GM18861 (cell line): Measurements from ENCODE around the gene ANKRD30B.
"Not testable (repeated sequence)": the region's sequence is repeated elsewhere in the genome, so short reads cannot be mapped to it uniquely, and the experiment has no call there.

Experiments
- ATAC-seq: cut with Tn5 transposase; IDR thresholded peaks from one replicate; pipeline ENCODE4 v1.9.1; 2021; ENCODE audit not compliant: unreplicated experiment

ANKRD30B gene, protein sequence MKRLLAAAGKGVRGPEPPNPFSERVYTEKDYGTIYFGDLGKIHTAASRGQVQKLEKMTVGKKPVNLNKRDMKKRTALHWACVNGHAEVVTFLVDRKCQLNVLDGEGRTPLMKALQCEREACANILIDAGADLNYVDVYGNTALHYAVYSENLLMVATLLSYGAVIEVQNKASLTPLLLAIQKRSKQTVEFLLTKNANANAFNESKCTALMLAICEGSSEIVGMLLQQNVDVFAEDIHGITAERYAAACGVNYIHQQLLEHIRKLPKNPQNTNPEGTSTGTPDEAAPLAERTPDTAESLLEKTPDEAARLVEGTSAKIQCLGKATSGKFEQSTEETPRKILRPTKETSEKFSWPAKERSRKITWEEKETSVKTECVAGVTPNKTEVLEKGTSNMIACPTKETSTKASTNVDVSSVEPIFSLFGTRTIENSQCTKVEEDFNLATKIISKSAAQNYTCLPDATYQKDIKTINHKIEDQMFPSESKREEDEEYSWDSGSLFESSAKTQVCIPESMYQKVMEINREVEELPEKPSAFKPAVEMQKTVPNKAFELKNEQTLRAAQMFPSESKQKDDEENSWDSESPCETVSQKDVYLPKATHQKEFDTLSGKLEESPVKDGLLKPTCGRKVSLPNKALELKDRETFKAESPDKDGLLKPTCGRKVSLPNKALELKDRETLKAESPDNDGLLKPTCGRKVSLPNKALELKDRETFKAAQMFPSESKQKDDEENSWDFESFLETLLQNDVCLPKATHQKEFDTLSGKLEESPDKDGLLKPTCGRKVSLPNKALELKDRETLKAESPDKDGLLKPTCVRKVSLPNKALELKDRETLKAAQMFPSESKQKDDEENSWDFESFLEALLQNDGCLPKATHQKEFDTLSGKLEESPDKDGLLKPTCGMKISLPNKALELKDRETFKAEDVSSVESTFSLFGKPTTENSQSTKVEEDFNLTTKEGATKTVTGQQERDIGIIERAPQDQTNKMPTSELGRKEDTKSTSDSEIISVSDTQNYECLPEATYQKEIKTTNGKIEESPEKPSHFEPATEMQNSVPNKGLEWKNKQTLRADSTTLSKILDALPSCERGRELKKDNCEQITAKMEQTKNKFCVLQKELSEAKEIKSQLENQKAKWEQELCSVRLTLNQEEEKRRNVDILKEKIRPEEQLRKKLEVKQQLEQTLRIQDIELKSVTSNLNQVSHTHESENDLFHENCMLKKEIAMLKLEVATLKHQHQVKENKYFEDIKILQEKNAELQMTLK (N-terminal part only)

GRCh38 chr18:14747513-14748474 is at the start of gene ANKRD30B:
TSS of gene ANKRD30B (plus strand) at chr18:14748172. CDS start at chr18:14748420, 248 bp downstream.
- no peak for ATAC-seq

- ATAC-seq: not testable (repeated sequence)
These were observed 46.5 kb upstream of the ANKRD30B start for GRCh38 chr18:14701286-14702040.

- ATAC-seq: not testable (repeated sequence)
These were observed 38.2 kb upstream of the ANKRD30B start for GRCh38 chr18:14709761-14710160.

DNA sequence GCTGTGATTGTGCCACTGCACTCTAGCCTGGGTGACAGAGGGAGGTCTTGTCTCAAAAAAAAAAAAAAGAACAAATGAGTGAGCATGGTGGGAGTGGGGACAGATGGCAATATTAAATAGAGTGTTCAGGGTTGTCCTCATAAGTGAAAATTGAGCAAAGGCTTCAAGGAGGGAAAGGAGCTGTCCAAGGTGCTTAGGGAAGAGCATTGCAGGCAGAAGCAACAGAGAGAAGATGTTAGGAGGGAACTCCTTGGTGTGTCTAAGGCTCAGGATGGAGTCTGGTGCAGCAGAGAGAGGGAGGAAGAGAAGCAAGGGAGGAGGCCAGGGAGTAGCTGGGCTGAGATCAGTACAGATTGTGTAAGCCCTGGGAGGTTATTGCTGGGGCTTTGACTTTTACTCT is 26.4 kb upstream of the ANKRD30B start:
- ATAC-seq: not testable (repeated sequence)

DNA sequence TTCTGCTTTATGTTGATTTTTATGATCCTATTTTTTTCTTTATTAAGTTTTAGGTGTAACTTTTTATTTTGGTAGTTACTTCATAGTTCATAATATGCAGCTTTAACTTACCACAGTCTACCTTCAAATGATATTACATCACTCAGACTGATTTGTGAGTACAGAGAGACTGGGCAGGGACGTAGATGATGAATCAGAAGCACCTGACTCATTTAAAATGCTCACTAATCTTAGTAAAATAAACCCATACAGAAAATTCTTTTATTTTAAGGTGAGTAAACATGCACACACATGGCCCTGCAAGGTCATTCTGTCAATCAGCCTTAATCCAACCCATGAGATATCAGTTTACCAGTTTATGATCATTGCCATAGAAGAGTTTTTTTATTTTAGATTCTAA is 8.9 kb upstream of the ANKRD30B start:
- ATAC-seq: not testable (repeated sequence)

DNA sequence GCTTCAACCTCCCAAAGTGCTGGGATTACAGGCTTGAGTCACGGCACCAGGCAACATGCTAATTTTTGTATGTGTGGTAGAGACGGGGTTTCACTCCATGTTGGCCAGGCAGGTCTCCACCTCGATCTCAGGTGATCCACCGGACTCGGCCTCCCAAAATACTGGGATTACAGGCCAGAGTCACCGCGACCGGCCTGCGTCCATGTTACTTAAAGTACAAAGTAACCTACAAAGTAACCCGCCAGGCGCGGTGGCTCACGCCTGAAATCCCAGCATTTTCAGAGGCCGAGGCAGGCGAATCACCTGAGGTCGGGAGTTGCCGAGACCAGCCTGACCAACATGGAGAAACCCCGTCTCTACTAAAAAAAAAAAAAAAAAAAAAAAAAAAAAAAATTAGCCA is 1.1 kb upstream of the ANKRD30B start:
- ATAC-seq: no peak

DNA sequence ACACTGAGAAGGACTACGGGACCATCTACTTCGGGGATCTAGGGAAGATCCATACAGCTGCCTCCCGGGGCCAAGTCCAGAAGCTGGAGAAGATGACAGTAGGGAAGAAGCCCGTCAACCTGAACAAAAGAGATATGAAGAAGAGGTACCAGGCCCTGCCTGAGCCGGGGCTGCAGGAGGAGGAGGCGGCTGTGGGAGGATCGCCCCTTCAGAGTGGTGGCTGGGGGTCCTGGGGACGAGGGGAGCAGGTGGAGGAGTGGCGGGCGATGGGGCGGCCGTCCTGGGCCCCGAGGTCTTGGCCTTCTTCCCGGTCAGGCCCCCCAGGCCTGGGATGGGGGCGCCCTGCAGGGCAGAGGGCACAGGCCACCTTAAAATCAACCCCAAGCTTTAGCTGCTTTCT is 524 bp downstream of the ANKRD30B start:
- ATAC-seq: no peak

GRCh38 chr18:14763566-14763965 is 15.6 kb downstream of the ANKRD30B start:
- not testable (repeated sequence) for ATAC-seq

GRCh38 chr18:14767474-14767873 is 19.5 kb downstream of the ANKRD30B start:
- ATAC-seq: no peak

- no peak for ATAC-seq
These were observed 20.3 kb downstream of the ANKRD30B start for GRCh38 chr18:14768241-14768640.

DNA sequence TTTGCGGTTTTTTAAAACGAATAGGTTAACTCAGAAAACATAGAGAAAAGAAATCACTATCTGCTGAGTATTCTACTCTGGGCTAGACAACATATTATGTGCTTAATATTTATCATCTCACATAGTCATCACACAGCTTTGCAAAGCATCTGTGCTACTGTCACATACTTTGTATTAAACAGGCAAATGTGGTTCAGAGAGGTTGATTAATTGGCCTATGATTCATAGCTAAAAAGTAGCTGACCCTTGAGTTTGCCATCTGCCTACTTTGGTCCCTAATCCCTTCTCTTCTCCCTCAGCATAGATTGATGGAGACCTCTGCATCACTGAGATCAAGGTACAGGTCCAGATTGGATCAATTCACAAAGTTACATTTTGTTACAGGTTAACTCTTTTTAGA is 21.4 kb downstream of the ANKRD30B start:
- ATAC-seq: no peak

DNA sequence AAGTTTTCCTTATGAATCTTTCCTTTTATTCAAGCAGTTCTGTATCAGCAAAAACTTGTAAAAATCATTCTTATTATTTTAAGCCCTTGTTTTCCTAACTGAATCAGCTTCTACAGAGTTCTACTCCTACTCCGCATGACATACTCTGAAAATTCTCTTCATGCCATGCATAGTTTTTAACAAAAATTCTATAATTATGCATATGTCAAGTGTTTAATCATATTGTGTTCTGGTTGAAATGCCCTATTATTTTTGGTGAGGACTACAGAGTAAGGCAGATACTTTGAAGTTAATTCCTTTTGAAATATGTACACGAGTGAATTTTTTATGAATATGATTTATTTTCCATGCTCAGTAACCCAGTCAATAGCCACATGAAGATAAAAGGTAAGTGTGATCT is 28.8 kb downstream of the ANKRD30B start:
- ATAC-seq: no peak

DNA sequence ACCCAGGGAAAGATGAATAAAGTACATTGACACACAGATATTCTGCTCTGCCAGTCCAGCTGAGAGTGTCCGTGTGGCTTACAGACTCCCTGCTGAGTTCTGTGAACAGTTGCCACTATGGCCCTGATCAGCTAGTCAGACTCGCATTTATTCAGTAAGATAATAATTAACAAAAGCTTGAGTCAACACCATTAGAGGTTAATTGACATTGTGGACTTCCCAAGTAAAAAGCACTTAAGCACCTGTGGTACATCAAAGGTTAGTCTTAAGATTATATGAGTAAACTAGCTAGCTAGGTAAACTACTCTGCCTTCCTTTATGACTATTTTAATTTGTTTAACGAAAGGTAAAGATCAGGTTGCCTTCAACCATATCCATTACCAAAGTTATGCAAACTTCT is 33.7 kb downstream of the ANKRD30B start:
- ATAC-seq: no peak

GRCh38 chr18:14784133-14784532 is 36.2 kb downstream of the ANKRD30B start:
- ATAC-seq: no peak

DNA sequence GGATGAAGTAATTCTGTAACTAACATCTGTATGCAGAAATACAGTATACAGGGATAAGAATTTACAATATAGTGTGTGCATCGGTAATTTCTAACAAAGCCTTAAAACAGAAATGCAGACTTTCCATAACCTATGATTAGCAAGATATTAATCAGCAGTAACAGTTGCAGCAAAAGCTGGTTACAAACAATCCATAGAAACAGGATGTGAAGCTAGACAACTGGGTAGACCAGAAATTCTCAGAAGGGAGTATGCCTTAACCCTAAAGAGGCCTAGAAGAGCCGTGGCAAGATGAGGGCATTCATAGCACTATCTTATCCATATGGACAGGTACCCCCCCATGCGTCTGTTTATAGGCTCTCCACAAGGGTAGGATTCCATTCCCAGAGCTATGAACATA is 48.9 kb downstream of the ANKRD30B start:
- not testable (repeated sequence) for ATAC-seq

DNA sequence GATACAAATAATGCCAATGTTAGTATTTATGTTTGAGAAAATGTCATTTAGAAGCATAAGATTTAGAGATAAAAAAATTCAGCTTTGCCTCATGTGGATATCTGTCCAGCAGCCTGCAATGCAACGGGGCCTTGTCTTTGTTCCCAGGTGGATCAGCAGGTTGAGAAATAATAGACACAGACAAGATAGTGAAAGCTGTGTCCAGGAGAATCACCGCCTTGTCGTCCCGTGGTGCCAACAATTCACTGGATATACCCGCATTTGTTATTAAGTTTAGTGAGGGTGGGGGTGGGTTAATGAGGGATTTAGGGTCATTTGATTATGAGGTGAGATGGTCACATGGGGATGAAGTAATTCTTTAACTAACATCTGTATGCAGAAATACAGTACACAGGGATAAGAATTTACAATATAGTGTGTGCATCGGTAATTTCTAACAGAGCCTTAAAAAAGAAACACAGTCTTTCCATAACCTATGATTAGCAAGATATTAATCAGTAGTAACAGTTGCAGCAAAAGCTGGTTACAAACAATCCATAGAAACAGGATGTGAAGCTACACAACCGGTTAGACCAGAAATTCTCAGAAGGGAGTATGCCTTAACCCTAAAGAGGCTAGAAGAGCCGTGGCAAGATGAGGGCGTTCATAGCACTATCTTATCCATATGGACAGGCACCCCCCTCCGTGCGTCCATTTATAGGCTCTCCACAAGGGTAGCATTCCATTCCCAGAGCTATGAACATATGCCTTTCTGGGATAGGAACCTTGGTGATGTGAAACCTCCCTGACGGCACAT is 50.2 kb downstream of the ANKRD30B start:
- ATAC-seq: not testable (repeated sequence)

- not testable (repeated sequence) for ATAC-seq
These were observed 63.1 kb downstream of the ANKRD30B start for GRCh38 chr18:14811081-14811480.

DNA sequence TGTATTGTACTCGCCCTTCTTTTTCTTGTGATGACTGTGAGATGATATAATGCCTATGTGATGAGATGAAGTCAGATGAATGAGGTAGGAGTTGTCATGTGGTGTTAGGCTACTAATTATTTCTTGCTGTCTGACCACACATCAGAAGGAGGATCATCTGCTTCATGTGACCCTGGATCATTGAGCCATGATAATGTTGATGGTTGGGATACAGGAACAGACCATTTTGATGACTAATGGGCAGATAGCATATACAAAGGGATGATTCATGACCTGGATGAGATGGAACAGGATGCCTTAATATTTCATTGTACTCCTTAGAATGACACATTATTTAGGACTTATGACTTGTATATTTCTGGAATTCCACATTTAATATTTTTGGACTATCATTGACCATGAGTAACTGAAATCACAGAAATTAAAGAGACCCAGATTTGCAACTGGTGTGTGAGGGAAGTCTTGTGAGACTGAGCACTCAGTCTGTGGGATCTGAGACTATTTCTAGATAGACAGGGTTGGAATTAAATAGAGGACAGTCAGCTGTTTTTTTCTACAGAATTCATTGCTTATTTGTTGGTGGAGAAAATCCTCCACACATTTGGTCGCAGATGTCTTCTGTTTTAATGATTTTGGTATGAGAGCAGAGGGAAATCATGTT is 79.1 kb downstream of the ANKRD30B start:
- not testable (repeated sequence) for ATAC-seq
